HCT116 (cell line): Measurements from ENCODE around the gene PRDX6. TPM values are rescaled to one million over a fixed set of nuclear protein-coding genes. Genes with fewer than 3 reads are reported as not detected.

ENCODE experiments used
- ATAC-seq: fragments of 200-7000 bp; cut with Tn5 transposase; 2 replicates; pipeline ENCODE4 v1.9.1; 2020; ENCODE audit warnings: mild to moderate bottlenecking, moderate library complexity
- BruUV-seq: library from RNA; stranded (reverse); fragments of 400-500 nt; replicated peaks from 2 replicates; lab custom pipeline; 2021; lab: Mats Ljungman, UMichigan
- CTCF ChIA-PET: fragments of 300-600 bp; sonication (Branson Sonifier 250); formaldehyde crosslinking; loops from one replicate; lab custom pipeline; 2021; ENCODE audit warnings: antibody characterized with exemption; lab: Charles Lee
- POLR2A ChIA-PET: fragments of 300-600, 350-600 bp; sonication (Branson Sonifier 250); formaldehyde crosslinking; loops from one replicate; lab custom pipeline; 2021; ENCODE audit warnings: antibody characterized with exemption; lab: Charles Lee
- RAD21 ChIA-PET, 2 experiments: fragments of 300-600 bp; sonication (Branson Sonifier 250); formaldehyde crosslinking; loops; one replicate each; lab custom pipeline; 2023; ENCODE audit warnings: low total read pairs in 2 of 2; ENCODE audit not compliant: uncharacterized antibody in 2 of 2, unreplicated experiment in 2 of 2, low non-redundant PET in 1 of 2; lab: Charles Lee
- DNase-seq: peaks from one replicate; pipeline ENCODE4 v3.0.0-alpha.2; 2010; ENCODE audit warnings: low read depth, low spot score
- H2AFZ ChIP-seq: fragments of 200-600 bp; shearing (Covaris generic), sonication (generic); 2 replicates; pipeline ENCODE4 v1.6.1; 2017; ENCODE audit warnings: low read depth, mixed run types, mixed read lengths, antibody characterized with exemption, low read length; ENCODE audit not compliant: poor library complexity, severe bottlenecking
- H3K27ac ChIP-seq: 2 replicates; pipeline ENCODE4 v1.5.1; 2012; ENCODE audit warnings: low read depth, low read length
- H3K27me3 ChIP-seq: fragments of 200-600 bp; sonication (generic); 2 replicates; pipeline ENCODE4 v1.6.1; 2016; ENCODE audit warnings: mixed run types, low read length, mixed read lengths; ENCODE audit not compliant: insufficient read depth
- H3K36me3 ChIP-seq, 2 experiments: fragments of 200-500 bp in 1 of 2; fragments of 200-600 bp in 1 of 2; sonication (Bioruptor generic) in 1 of 2; sonication (generic) in 1 of 2; 2 replicates each; pipeline versions ENCODE4 v1.5.1 to v1.6.1; 2014 to 2016; ENCODE audit warnings: low read length in 2 of 2, inconsistent platforms in 1 of 2, mixed read lengths in 1 of 2, mixed run types in 1 of 2; ENCODE audit not compliant: insufficient read depth in 2 of 2, control insufficient read depth in 1 of 2
- H3K4me1 ChIP-seq, 2 experiments: fragments of 200-600 bp in 1 of 2; sonication (generic) in 1 of 2; 2 replicates each; pipeline versions ENCODE4 v1.5.1 to v1.6.1; 2012 to 2017; ENCODE audit warnings: low read length in 2 of 2, inconsistent platforms in 1 of 2, mild to moderate bottlenecking in 1 of 2, mixed read lengths in 1 of 2, mixed run types in 1 of 2, moderate library complexity in 1 of 2; ENCODE audit not compliant: insufficient read depth in 2 of 2, control insufficient read depth in 1 of 2
- H3K4me2 ChIP-seq: fragments of 200-600 bp; sonication (generic); 2 replicates; pipeline ENCODE4 v1.6.1; 2017; ENCODE audit warnings: mixed run types, low read length, mixed read lengths
- H3K4me3 ChIP-seq, 2 experiments: fragments of 200-600 bp in 1 of 2; sonication (generic) in 1 of 2; replicated peaks in 1 of 2; 2 replicates each; pipeline ENCODE4 v1.5.1; 2011 to 2016; ENCODE audit warnings: low read length in 2 of 2, control low read depth in 1 of 2, low read depth in 1 of 2, mild to moderate bottlenecking in 1 of 2, mixed read lengths in 1 of 2, mixed run types in 1 of 2
- H3K79me2 ChIP-seq: fragments of 200-600 bp; sonication (generic); 2 replicates; pipeline ENCODE4 v1.6.1; 2017; ENCODE audit warnings: mild to moderate bottlenecking, mixed run types, low read length, moderate library complexity, mixed read lengths; ENCODE audit not compliant: insufficient read depth
- H3K9ac ChIP-seq: fragments of 200-600 bp; sonication (generic); 2 replicates; pipeline ENCODE4 v1.6.1; 2016; ENCODE audit warnings: low read length, mixed read lengths
- H3K9me2 ChIP-seq: fragments of 200-600 bp; sonication (generic), shearing (Covaris generic); 2 replicates; pipeline ENCODE4 v1.6.1; 2017; ENCODE audit warnings: mixed run types, mild to moderate bottlenecking, moderate library complexity; ENCODE audit not compliant: insufficient read depth
- H3K9me3 ChIP-seq, 2 experiments: fragments of 200-500 bp in 1 of 2; fragments of 200-600 bp in 1 of 2; sonication (Bioruptor generic) in 1 of 2; sonication (generic) in 1 of 2; 2 replicates each; pipeline ENCODE4 v1.6.1; 2014 to 2017; ENCODE audit warnings: low read length in 2 of 2, mixed read lengths in 2 of 2, inconsistent platforms in 1 of 2, low read depth in 1 of 2, mild to moderate bottlenecking in 1 of 2, mixed run types in 1 of 2, moderate library complexity in 1 of 2; ENCODE audit not compliant: control insufficient read depth in 1 of 2, insufficient read depth in 1 of 2
- H4K20me1 ChIP-seq: fragments of 200-600 bp; sonication (generic), shearing (Covaris generic); 2 replicates; pipeline ENCODE4 v1.6.1; 2017; ENCODE audit warnings: mixed run types, mild to moderate bottlenecking, moderate library complexity; ENCODE audit not compliant: insufficient read depth
- CBX3 ChIP-seq: IDR thresholded peaks from 2 replicates; pipeline ENCODE4 v1.6.1; 2012; ENCODE audit warnings: low read depth
- ELF1 ChIP-seq: IDR thresholded peaks from 2 replicates; pipeline ENCODE4 v1.6.1; 2012; ENCODE audit warnings: low read depth, borderline replicate concordance
- FOSL1 ChIP-seq: IDR thresholded peaks from 2 replicates; pipeline ENCODE4 v1.6.1; 2012; ENCODE audit warnings: low read depth
- JUND ChIP-seq: IDR thresholded peaks from 2 replicates; pipeline ENCODE4 v1.6.1; 2012
- SP1 ChIP-seq: IDR thresholded peaks from 2 replicates; pipeline ENCODE4 v1.6.1; 2012; ENCODE audit warnings: low read depth
- TCF7L2 ChIP-seq: IDR thresholded peaks from 2 replicates; pipeline ENCODE4 v1.7.0; 2011; ENCODE audit warnings: borderline replicate concordance, inconsistent platforms; ENCODE audit not compliant: insufficient read depth, insufficient read length; ENCODE audit errors: extremely low read depth
- YY1 ChIP-seq: IDR thresholded peaks from 2 replicates; pipeline ENCODE4 v1.6.1; 2011; ENCODE audit warnings: low read length, low read depth, moderate library complexity, mild to moderate bottlenecking; ENCODE audit not compliant: insufficient replicate concordance; ENCODE audit errors: extremely low read depth
- intact Hi-C: fragments of 100-400 bp; cut with micrococcal nuclease; formaldehyde crosslinking; loops from 2 replicates; pipeline ENCODE4 v1.10.0; 2022
- total RNA-seq: library from RNA; stranded (reverse); gene quantifications from one replicate; pipeline ENCODE4 v1.2.1, GENCODE V29; 2021; ENCODE audit not compliant: unreplicated experiment
- TF ChIP-seq, protein P1 (sequence below): IDR thresholded peaks from 2 replicates; pipeline ENCODE4 v1.6.1; 2012
- TF ChIP-seq, protein P2 (sequence below), 3 experiments: fragments of 200-600 bp in 1 of 3; sonication (generic) in 1 of 3; IDR thresholded peaks in 2 of 3; conservative IDR thresholded peaks in 1 of 3; 2 replicates each; pipeline ENCODE4 v1.5.1; 2012 to 2017; ENCODE audit warnings: low read depth in 2 of 3, low read length in 2 of 3, antibody characterized with exemption in 1 of 3, borderline replicate concordance in 1 of 3, control low read depth in 1 of 3, mild to moderate bottlenecking in 1 of 3, mixed read lengths in 1 of 3, mixed run types in 1 of 3, moderate library complexity in 1 of 3; ENCODE audit not compliant: insufficient read depth in 1 of 3
- TF ChIP-seq, protein P3 (sequence below): IDR thresholded peaks from 2 replicates; pipeline ENCODE4 v1.6.1; 2012
- TF ChIP-seq, protein P4 (sequence below): IDR thresholded peaks from 2 replicates; pipeline ENCODE4 v1.6.1; 2011; ENCODE audit warnings: mild to moderate bottlenecking, low read length, moderate library complexity; ENCODE audit not compliant: insufficient replicate concordance; ENCODE audit errors: extremely low read depth

PRDX6 gene
- total RNA-seq, 1 experiment from 2014 or later = 286 TPM

DNA sequence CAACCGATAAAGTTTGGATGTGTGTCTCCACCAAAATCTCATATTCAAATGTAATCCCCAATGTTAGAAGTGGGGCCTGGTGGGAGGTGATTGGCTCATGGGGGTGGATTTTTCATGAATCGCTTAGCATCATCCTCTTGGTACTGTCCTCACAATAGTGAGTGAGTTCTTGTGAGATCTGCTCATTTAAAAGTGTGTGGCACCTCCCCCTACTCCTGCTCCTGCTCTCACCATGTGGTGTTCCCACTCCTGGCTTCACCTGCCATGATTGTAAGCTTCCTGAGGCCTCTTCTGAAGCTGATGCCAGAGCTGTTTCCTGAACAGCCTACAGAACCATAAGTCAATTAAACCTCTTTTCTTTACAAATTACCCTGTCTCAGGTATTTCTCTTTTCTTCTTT lies 28.2 kb upstream of the PRDX6 start:
- DNase-seq (no peak), ATAC-seq (no peak)
- H3K27me3 ChIP-seq = no peaks in the 10 kb centered on the region
- RAD21 ChIA-PET = no interaction called here
- CTCF ChIA-PET = no interaction called here
- H3K4me3 ChIP-seq = no peak overlapping the region
- BruUV-seq = no TSS peak
- H3K4me2 ChIP-seq = no peak overlapping the region
- POLR2A ChIA-PET = no interaction called here
- no peaks in the 10 kb centered on the region for H3K4me1 ChIP-seq
- intact Hi-C loops = no loop called here
- TF ChIP-seq TCF7L2 (no peak), JUND (no peak), YY1 (no peak), FOSL1 (no peak), CBX3 (no peak), ELF1 (no peak), SP1 (no peak)
- TF ChIP-seq, protein P1, sequence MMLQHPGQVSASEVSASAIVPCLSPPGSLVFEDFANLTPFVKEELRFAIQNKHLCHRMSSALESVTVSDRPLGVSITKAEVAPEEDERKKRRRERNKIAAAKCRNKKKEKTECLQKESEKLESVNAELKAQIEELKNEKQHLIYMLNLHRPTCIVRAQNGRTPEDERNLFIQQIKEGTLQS = no peak
- TF ChIP-seq, protein P2, sequence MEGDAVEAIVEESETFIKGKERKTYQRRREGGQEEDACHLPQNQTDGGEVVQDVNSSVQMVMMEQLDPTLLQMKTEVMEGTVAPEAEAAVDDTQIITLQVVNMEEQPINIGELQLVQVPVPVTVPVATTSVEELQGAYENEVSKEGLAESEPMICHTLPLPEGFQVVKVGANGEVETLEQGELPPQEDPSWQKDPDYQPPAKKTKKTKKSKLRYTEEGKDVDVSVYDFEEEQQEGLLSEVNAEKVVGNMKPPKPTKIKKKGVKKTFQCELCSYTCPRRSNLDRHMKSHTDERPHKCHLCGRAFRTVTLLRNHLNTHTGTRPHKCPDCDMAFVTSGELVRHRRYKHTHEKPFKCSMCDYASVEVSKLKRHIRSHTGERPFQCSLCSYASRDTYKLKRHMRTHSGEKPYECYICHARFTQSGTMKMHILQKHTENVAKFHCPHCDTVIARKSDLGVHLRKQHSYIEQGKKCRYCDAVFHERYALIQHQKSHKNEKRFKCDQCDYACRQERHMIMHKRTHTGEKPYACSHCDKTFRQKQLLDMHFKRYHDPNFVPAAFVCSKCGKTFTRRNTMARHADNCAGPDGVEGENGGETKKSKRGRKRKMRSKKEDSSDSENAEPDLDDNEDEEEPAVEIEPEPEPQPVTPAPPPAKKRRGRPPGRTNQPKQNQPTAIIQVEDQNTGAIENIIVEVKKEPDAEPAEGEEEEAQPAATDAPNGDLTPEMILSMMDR (IDR thresholded peaks at IDR 0.05 in 2 of 3, conservative IDR thresholded peaks at IDR 0.05 in 1 of 3; ENCODE audit: borderline replicate concordance in 1 of 3, insufficient read depth in 1 of 3, low read depth in 2 of 3, low read length in 2 of 3) = no peak
- TF ChIP-seq, protein P3, sequence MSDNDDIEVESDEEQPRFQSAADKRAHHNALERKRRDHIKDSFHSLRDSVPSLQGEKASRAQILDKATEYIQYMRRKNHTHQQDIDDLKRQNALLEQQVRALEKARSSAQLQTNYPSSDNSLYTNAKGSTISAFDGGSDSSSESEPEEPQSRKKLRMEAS = no peak
- TF ChIP-seq, protein P4, sequence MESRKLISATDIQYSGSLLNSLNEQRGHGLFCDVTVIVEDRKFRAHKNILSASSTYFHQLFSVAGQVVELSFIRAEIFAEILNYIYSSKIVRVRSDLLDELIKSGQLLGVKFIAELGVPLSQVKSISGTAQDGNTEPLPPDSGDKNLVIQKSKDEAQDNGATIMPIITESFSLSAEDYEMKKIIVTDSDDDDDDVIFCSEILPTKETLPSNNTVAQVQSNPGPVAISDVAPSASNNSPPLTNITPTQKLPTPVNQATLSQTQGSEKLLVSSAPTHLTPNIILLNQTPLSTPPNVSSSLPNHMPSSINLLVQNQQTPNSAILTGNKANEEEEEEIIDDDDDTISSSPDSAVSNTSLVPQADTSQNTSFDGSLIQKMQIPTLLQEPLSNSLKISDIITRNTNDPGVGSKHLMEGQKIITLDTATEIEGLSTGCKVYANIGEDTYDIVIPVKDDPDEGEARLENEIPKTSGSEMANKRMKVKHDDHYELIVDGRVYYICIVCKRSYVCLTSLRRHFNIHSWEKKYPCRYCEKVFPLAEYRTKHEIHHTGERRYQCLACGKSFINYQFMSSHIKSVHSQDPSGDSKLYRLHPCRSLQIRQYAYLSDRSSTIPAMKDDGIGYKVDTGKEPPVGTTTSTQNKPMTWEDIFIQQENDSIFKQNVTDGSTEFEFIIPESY = no peak
- H2AFZ ChIP-seq = no peak overlapping the region
- H3K9me3 ChIP-seq = no peaks in the 10 kb centered on the region; a peak in 3 of 4 replicates
- H3K9ac ChIP-seq = no peak overlapping the region
- H3K9me2 ChIP-seq = no peaks in the 10 kb centered on the region
- no peaks in the 10 kb centered on the region for H3K36me3 ChIP-seq
- H4K20me1 ChIP-seq = no peaks in the 10 kb centered on the region
- no peak overlapping the region for H3K27ac ChIP-seq
- no peaks in the 10 kb centered on the region for H3K79me2 ChIP-seq
